ENCODE measurements around the gene TP53I11. TPM values are rescaled to one million over a fixed set of nuclear protein-coding genes. Genes with fewer than 3 reads are reported as not detected.
A peak's percentile ranks its signal among the peaks of the same experiment; 100 is the strongest.

TP53I11 gene
- total and polyA plus RNA-seq, 8 donors, result 12.4 to 155 (median 27.3) TPM

DNA sequence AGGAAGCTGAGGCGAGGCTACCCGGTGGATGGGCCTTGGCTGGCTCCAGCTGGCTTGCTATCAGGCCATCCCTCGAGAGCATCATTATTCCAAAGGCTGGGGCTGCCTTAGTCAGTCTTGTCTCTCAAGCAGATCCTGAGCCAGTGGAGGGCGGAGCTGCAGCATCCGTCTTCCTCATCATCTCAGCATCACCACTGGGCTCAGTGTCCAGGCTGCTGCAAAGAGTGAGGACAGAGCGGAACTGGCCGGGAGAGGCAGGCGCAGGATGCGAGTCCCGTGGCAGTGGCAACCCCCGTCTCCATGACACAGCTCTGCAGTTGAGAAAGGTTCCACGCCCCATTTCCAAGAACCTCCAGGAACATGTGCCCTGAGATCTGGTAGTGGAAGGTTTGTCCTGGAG lies 4.4 kb downstream of the TP53I11 start:
- no peaks in the 10 kb centered on the region for H3K9me3 ChIP-seq
- intact Hi-C loops (cut with DNase I; ENCODE audit: low total_unique reads), result no loop called here
- peaks cover 0 to 13% (median 4%) of the 10 kb centered on the region in 4 donors for H3K36me3 ChIP-seq
- no peak for TF ChIP-seq POLR2A (IDR thresholded peaks at IDR 0.05)
- no peaks in the 10 kb centered on the region for H3K27me3 ChIP-seq
- no peak overlapping the region for H3K4me3 ChIP-seq
- peak overlapping the region in 3 of 5 donors; percentile 10 to 58 (median 54) for H3K27ac ChIP-seq
- WGBS, 5 donors, result 73 to 85% (median 82%) methylated on average over 8 to 12 of the region's 12 CpGs
- peaks cover 13 to 72% (median 55%) of the 10 kb centered on the region in 4 donors for H3K4me1 ChIP-seq
- DNase-seq, result peak in 1 of 2 donors; percentile 76

DNA sequence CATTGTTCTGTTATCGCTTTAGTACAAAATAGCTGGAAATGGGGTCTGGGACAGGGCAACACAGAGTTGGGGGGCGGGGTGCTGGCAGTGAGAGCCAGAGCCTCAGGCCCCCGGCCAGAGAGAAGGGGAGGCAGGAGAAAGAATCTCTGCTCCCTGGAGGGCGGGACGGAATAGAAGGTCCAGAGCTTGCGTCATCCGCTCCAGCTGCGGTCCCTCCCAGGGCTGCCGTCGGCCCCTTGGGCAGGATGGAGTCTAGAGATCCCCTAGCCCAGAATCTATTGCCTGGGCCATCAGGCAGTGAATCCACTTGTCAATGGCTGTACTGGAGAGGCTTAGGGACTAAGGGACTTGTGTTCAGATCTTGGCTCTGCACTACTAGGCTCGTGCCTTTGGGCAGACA lies 5.0 kb downstream of the TP53I11 start:
- Histone ChIP-seq H3K36me3 (peaks cover 0 to 13% (median 4%) of the 10 kb centered on the region in 4 donors), H3K27me3 (no peaks in the 10 kb centered on the region), H3K27ac (peak overlapping the region in 2 of 5 donors; percentile 54 to 56), H3K9me3 (no peaks in the 10 kb centered on the region), H3K4me1 (peaks cover 13 to 72% (median 53%) of the 10 kb centered on the region in 4 donors), H3K4me3 (no peak overlapping the region)
- 78 to 92% (median 86%) methylated on average over 3 to 11 of the region's 11 CpGs for WGBS, 5 donors
- intact Hi-C loops (cut with DNase I; ENCODE audit: low total_unique reads), result no loop called here
- peak in 1 of 2 donors; percentile 77 for DNase-seq
- TF ChIP-seq POLR2A (IDR thresholded peaks at IDR 0.05), result no peak

DNA sequence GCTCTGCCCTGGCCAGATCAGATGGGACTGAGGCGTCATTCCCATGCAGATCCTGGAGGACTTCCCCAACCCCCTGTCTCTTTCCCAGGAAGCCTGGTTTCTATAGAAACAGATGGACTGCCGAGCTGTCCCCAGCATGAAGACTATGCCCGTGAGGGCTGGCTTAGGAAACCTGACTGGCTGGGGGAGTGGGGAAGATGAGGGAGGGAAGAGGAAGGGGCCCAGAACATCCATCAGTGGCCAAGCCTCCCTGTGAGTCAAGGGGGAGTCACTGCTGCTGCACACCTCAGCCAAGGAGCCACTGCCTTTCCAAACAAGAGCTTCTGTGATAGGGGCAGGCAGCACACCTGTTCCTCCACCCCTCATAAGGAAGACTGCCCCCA lies 5.8 kb downstream of the TP53I11 start:
- Histone ChIP-seq H3K9me3 (no peaks in the 10 kb centered on the region), H3K4me3 (no peak overlapping the region), H3K4me1 (peaks cover 13 to 74% (median 55%) of the 10 kb centered on the region in 4 donors), H3K36me3 (peaks cover 0 to 13% (median 4%) of the 10 kb centered on the region in 4 donors), H3K27me3 (no peaks in the 10 kb centered on the region), H3K27ac (peak overlapping the region in 1 of 5 donors; percentile 56)
- intact Hi-C loops (cut with DNase I; ENCODE audit: low total_unique reads), result no loop called here
- no peak for DNase-seq
- WGBS, 5 donors, result 41 to 70% (median 55%) methylated on average over 3 of the region's 3 CpGs
- TF ChIP-seq, protein P1, sequence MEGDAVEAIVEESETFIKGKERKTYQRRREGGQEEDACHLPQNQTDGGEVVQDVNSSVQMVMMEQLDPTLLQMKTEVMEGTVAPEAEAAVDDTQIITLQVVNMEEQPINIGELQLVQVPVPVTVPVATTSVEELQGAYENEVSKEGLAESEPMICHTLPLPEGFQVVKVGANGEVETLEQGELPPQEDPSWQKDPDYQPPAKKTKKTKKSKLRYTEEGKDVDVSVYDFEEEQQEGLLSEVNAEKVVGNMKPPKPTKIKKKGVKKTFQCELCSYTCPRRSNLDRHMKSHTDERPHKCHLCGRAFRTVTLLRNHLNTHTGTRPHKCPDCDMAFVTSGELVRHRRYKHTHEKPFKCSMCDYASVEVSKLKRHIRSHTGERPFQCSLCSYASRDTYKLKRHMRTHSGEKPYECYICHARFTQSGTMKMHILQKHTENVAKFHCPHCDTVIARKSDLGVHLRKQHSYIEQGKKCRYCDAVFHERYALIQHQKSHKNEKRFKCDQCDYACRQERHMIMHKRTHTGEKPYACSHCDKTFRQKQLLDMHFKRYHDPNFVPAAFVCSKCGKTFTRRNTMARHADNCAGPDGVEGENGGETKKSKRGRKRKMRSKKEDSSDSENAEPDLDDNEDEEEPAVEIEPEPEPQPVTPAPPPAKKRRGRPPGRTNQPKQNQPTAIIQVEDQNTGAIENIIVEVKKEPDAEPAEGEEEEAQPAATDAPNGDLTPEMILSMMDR (IDR thresholded peaks at IDR 0.05), result no peak
- TF ChIP-seq POLR2A (IDR thresholded peaks at IDR 0.05), result no peak
- no peak for TF ChIP-seq EP300 (IDR thresholded peaks at IDR 0.05)
- no peak for TF ChIP-seq POLR2AphosphoS5 (IDR thresholded peaks at IDR 0.05)

DNA sequence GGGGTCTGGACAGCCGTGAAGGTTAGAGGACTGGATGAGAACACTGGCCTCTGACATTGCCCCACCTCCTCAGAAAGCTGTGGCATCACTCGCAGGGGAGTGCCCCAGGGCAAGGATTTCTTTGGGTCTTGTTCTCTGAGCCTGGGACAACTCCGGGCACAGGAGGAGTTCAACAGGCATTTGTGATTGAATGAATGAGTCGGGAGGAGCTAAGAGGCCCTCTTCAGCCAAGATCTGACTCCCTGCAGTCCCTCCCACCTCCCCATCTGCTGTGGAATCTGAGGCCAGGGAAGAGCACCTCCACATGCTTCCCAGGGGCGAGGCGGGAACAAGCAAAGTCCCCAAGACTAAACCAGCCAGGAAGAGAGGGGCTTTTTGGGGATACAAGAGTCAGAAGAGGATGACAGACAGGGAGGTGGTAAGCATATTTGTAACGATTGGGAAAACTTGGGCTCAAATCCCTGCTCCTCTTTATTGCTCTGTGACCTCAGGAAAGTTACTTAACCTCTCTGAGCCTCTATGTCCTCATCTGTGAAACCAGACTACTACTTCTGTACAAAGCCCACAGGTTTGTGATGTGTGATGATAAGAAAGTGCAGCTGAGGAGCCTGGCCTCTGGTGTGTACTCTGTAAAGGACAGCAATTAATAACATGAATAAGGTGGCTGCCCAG lies 6.4 kb downstream of the TP53I11 start:
- Histone ChIP-seq H3K9me3 (no peaks in the 10 kb centered on the region), H3K36me3 (peaks cover 0 to 13% (median 4%) of the 10 kb centered on the region in 4 donors), H3K4me1 (peaks cover 13 to 72% (median 50%) of the 10 kb centered on the region in 4 donors), H3K27ac (no peak overlapping the region), H3K4me3 (no peak overlapping the region), H3K27me3 (no peaks in the 10 kb centered on the region)
- 66 to 82% (median 75%) methylated on average over 6 to 7 of the region's 7 CpGs for WGBS, 5 donors
- no peak for DNase-seq
- TF ChIP-seq POLR2AphosphoS5 (IDR thresholded peaks at IDR 0.05), result no peak
- TF ChIP-seq EP300 (IDR thresholded peaks at IDR 0.05), result no peak
- TF ChIP-seq POLR2A (IDR thresholded peaks at IDR 0.05), result no peak
- TF ChIP-seq, protein P1 (IDR thresholded peaks at IDR 0.05), result no peak
- intact Hi-C loops (cut with DNase I; ENCODE audit: low total_unique reads), result no loop called here

DNA sequence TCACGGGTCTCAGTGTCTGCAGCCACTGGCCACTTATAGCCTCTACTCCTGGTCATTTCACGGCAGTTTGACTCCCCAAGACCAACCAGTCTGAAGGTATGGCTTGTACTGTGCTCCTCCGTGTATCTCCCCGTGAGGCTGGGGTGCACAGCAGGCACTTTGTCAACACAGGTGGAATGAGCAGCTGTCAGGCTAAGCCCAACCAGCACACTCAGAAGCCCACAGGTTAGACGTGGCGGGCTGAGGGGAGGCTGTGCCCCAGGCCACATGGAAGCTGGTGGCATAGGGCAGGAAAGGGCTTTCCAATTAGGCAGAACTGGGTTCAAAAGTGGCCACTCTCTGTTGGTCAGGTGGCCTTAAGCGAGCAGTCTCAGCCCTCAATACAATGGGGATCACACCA lies 7.0 kb downstream of the TP53I11 start:
- intact Hi-C loops (cut with DNase I; ENCODE audit: low total_unique reads), result no loop called here
- DNase-seq, result peak in 1 of 2 donors; percentile 53
- Histone ChIP-seq H3K4me1 (peaks cover 13 to 72% (median 44%) of the 10 kb centered on the region in 4 donors), H3K4me3 (no peak overlapping the region), H3K9me3 (no peaks in the 10 kb centered on the region), H3K36me3 (peaks cover 0 to 13% (median 4%) of the 10 kb centered on the region in 4 donors), H3K27ac (peak overlapping the region in 1 of 5 donors; percentile 32), H3K27me3 (no peaks in the 10 kb centered on the region)
- TF ChIP-seq POLR2A (IDR thresholded peaks at IDR 0.05), result no peak
- TF ChIP-seq POLR2AphosphoS5 (IDR thresholded peaks at IDR 0.05), result no peak
- no peak for TF ChIP-seq EP300 (IDR thresholded peaks at IDR 0.05)
- TF ChIP-seq, protein P1 (IDR thresholded peaks at IDR 0.05), result no peak
- WGBS, 5 donors, result 41 to 70% (median 57%) methylated on average over 4 to 7 of the region's 7 CpGs

Data from stomach (tissue), 9 donors.